Measurements from ENCODE around the gene ARIH1.
"Not testable (repeated sequence)": the region's sequence is repeated elsewhere in the genome, so short reads cannot be mapped to it uniquely, and the experiment has no call there.

Gene ARIH1

GRCh38 chr15:72609862-72610261, 135.7 kb downstream of the ARIH1 start:
- no peak for FAIRE-seq

GRCh38 chr15:72612324-72612723, 138.2 kb downstream of the ARIH1 start:
- FAIRE-seq = not testable (repeated sequence)

- FAIRE-seq = no peak
These were observed 140.8 kb downstream of the ARIH1 start for GRCh38 chr15:72614810-72615532.

- not testable (repeated sequence) for FAIRE-seq
These were observed 141.6 kb downstream of the ARIH1 start for GRCh38 chr15:72615533-72616233.

- FAIRE-seq = no peak
These were observed 142.5 kb downstream of the ARIH1 start for GRCh38 chr15:72616491-72617210.

- not testable (repeated sequence) for FAIRE-seq
These were observed 149.7 kb downstream of the ARIH1 start for GRCh38 chr15:72623854-72624253.

GRCh38 chr15:72626153-72626552, 152.0 kb downstream of the ARIH1 start:
- FAIRE-seq = not testable (repeated sequence)

GRCh38 chr15:72628249-72629067, 154.3 kb downstream of the ARIH1 start:
- not testable (repeated sequence) for FAIRE-seq

- FAIRE-seq = not testable (repeated sequence)
These were observed 155.0 kb downstream of the ARIH1 start for GRCh38 chr15:72629068-72629570.

- not testable (repeated sequence) for FAIRE-seq
These were observed 162.6 kb downstream of the ARIH1 start for GRCh38 chr15:72636519-72637282.

GRCh38 chr15:72639759-72640483, 165.8 kb downstream of the ARIH1 start:
- FAIRE-seq = not testable (repeated sequence)

- FAIRE-seq = not testable (repeated sequence)
These were observed 168.1 kb downstream of the ARIH1 start for GRCh38 chr15:72642271-72642670.

- FAIRE-seq = not testable (repeated sequence)
These were observed 174.6 kb downstream of the ARIH1 start for GRCh38 chr15:72648631-72649253.

Data from A204.1 (cell line).